Measurements from ENCODE around the gene B3GNT9. TPM values are rescaled to one million over a fixed set of nuclear protein-coding genes. Genes with fewer than 3 reads are reported as not detected.

Gene B3GNT9
- total RNA-seq (22.4 TPM), polyA plus RNA-seq (26.4 TPM)

GRCh38 chr16:67150833-67151396, at the start of gene B3GNT9:
TSS of gene B3GNT9 (minus strand) at chr16:67150998. CDS start at chr16:67150485, 513 bp downstream.
- Histone ChIP-seq H3K36me3 (ENCODE audit: insufficient read depth) (no peaks in the 10 kb centered on the region), H3K27ac (ENCODE audit: low read depth) (peak within 1 kb of the TSS; percentile 92), H3K4me3 (ENCODE audit: low read depth, low read length) (peak within 1 kb of the TSS; percentile 62), H3K4me1 (ENCODE audit: insufficient read depth) (no peaks in the 10 kb centered on the region)
- under 1% methylated on average over 34 of the region's 34 CpGs for WGBS
- DNase-seq (ENCODE audit: extremely low spot score), result peak; percentile 72

GRCh38 chr16:67200491-67200890, 49.7 kb upstream of the B3GNT9 start:
- Histone ChIP-seq H3K27ac (ENCODE audit: low read depth) (no peak overlapping the region), H3K4me1 (ENCODE audit: insufficient read depth) (no peaks in the 10 kb centered on the region), H3K4me3 (ENCODE audit: low read depth, low read length) (no peak overlapping the region), H3K36me3 (ENCODE audit: insufficient read depth) (peaks cover 6% of the 10 kb centered on the region)
- WGBS, result 92% methylated on average over 8 of the region's 8 CpGs
- no peak for DNase-seq (ENCODE audit: extremely low spot score)

DNA sequence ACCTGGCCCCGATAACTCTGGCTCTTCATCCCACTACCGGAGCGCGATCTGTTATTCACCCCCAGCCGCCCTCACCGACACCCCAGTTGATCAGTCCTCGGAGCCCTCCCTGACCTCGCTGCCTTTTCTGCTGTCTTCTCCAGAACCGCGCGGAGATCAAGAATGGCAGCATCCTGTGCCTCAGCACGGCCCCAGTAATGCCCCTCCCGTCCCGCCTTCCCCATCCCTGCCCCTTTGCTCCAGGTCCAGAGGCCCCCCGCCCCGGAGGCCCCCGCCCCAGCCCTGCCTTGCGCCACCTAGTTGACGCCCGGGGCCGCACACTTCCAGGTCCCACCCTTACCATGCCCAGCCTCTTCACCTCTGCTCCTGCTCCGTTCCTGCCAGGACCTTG, 49.0 kb upstream of the B3GNT9 start:
- Histone ChIP-seq H3K4me1 (ENCODE audit: insufficient read depth) (no peaks in the 10 kb centered on the region), H3K27ac (ENCODE audit: low read depth) (no peak overlapping the region), H3K36me3 (ENCODE audit: insufficient read depth) (peaks cover 9% of the 10 kb centered on the region), H3K4me3 (ENCODE audit: low read depth, low read length) (no peak overlapping the region)
- no peak for DNase-seq (ENCODE audit: extremely low spot score)
- 29% methylated on average over 22 of the region's 22 CpGs for WGBS

DNA sequence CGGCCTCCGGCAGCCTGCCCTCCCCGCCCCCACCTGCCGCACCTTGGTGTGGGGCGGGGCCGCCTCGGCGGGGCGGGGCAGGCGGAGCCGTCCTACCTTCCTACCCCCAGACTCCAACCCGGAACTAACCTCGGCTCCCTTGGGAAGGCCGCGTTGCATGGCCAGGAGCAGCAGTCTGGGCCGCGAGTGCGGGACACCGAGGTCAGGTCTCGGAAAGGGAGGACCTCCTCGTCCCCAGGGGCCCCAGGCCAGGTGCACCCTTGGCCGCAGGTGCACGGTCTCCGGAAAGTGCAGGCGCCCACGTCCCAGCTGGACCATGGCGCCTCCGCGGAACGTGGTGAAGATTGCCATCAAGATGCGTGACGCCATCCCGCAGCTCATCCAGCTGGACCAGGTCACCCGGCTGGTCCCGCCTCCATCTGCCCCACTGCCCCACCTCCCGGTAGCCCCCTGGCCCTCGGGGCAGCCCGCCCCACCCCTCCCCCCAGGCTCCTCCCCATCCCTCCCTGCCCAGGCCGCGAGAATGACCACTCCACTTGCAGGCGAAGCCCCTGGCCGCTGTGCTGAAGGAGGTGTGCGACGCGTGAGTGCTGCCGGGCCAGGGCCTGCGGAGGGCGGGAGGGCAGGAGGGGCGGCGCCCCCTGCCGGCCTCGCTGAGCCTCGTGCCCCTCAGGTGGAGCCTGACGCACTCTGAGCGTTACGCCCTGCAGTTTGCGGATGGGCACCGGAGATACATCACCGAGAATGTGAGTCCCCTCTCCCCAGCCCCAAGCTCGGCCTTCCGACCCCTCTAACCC, 48.4 kb upstream of the B3GNT9 start, which contains the start of gene ELMO3:
Gene ELMO3 (plus strand): TSS at position 121 of the 797 bp plus-strand sequence. CDS start 196 bp downstream, at position 317.
- no peak for DNase-seq (ENCODE audit: extremely low spot score)
- Histone ChIP-seq H3K27ac (ENCODE audit: low read depth) (peak within 1 kb of the TSS; percentile 49), H3K4me3 (ENCODE audit: low read depth, low read length) (peak within 1 kb of the TSS; percentile 8), H3K4me1 (ENCODE audit: insufficient read depth) (no peaks in the 10 kb centered on the region), H3K36me3 (ENCODE audit: insufficient read depth) (peaks cover 11% of the 10 kb centered on the region)
- WGBS, result 39% methylated on average over 61 of the region's 61 CpGs

DNA sequence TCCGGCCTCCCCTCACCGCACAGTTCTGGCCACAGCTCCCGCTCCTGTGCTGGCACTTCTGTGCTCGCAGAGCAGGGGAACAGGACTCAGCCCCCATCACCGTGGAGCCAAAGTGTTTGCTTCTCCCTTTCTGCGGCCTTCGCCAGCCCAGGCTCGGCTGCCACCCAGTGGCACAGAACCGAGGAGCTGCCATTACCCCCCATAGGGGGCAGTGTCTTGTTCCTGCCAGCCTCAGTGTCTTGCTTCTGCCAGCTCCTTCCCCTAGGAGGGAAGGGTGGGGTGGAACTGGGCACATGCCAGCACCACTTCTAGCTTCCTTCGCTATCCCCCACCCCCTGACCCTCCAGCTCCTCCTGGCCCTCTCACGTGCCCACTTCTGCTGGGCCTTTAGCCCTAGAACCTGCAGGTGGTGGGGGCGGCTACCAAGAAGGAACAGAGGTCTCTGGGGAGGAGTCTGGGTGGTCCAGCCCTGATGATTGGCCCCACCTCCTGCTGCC, 47.5 kb upstream of the B3GNT9 start:
- 54% methylated on average over 12 of the region's 12 CpGs for WGBS
- H3K4me3 ChIP-seq (ENCODE audit: low read depth, low read length), result no peak overlapping the region
- no peaks in the 10 kb centered on the region for H3K4me1 ChIP-seq (ENCODE audit: insufficient read depth)
- DNase-seq (ENCODE audit: extremely low spot score), result no peak
- H3K27ac ChIP-seq (ENCODE audit: low read depth), result peak overlapping the region; percentile 49
- peaks cover 12% of the 10 kb centered on the region for H3K36me3 ChIP-seq (ENCODE audit: insufficient read depth)

DNA sequence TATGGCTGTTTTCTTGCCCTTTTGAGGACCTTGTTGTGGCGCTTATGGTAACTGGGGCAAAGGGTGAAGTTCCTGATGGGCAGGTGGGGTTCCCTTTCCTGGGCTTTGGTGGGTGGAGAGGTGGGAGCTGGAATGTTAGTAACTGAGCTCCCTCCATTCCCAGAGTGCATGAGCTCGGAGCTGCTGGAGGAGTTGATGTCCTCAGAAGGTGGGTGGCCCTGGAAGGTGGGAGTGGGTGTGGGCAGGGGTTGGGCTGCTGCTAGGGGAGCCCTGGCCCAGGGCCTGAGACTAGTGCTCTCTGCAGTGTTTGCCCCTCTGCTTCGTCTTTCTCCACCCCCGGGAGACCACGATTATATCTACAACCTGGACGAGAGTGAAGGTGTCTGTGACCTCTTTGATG, 46.9 kb upstream of the B3GNT9 start:
- Histone ChIP-seq H3K4me1 (ENCODE audit: insufficient read depth) (no peaks in the 10 kb centered on the region), H3K36me3 (ENCODE audit: insufficient read depth) (peaks cover 8% of the 10 kb centered on the region), H3K4me3 (ENCODE audit: low read depth, low read length) (no peak overlapping the region), H3K27ac (ENCODE audit: low read depth) (no peak overlapping the region)
- 76% methylated on average over 6 of the region's 6 CpGs for WGBS
- DNase-seq (ENCODE audit: extremely low spot score), result no peak

DNA sequence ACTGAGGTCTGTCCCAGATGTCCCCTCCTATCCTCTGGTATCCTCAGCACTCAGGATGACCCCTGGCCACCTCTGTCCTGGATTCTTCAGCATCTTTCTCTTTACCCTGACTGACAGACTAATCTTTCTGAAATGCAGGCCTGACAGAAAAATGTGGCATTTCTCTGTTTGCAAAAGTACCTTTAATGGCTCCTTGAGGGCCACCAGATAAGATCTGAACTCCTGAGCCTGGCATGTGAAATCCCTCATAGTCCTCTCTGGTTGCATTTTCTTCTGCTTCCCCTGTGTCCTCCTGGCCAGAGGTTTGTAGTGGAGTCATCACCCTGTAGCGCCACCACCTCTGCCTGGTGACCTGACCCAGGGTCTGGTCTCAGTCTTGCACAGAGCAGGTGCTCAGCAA, 46.1 kb upstream of the B3GNT9 start:
- H3K36me3 ChIP-seq (ENCODE audit: insufficient read depth), result peaks cover 8% of the 10 kb centered on the region
- H3K27ac ChIP-seq (ENCODE audit: low read depth), result no peak overlapping the region
- no peak overlapping the region for H3K4me3 ChIP-seq (ENCODE audit: low read depth, low read length)
- no peaks in the 10 kb centered on the region for H3K4me1 ChIP-seq (ENCODE audit: insufficient read depth)
- 95% methylated on average over 1 of the region's 1 CpG for WGBS
- DNase-seq (ENCODE audit: extremely low spot score), result no peak

GRCh38 chr16:67195676-67196075, 44.9 kb upstream of the B3GNT9 start:
- peaks cover 8% of the 10 kb centered on the region for H3K36me3 ChIP-seq (ENCODE audit: insufficient read depth)
- WGBS, result 88% methylated on average over 5 of the region's 5 CpGs

DNA sequence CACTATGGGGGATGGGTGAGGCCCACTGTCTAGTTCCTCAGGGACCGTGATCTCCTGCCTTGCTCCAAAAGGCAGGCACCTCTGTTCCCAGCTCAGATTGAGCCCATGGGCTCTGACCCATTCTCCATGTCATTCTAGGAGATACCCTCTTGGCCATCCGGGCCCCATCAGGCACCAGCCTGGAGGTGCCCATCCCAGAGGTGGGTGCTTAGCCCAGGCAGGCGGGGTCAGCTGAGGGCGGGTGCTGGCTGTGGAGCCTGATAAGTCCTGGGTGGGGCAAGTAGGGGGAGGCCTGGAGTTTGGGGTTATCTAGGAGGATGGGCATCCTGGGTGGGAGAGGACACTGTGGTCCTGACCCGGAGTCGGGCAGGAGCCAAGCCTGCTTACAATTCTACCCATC, 43.5 kb upstream of the B3GNT9 start:
- Histone ChIP-seq H3K4me3 (ENCODE audit: low read depth, low read length) (no peak overlapping the region), H3K4me1 (ENCODE audit: insufficient read depth) (no peaks in the 10 kb centered on the region), H3K36me3 (ENCODE audit: insufficient read depth) (peaks cover 8% of the 10 kb centered on the region), H3K27ac (ENCODE audit: low read depth) (no peak overlapping the region)
- no peak for DNase-seq (ENCODE audit: extremely low spot score)
- WGBS, result 88% methylated on average over 6 of the region's 6 CpGs

More at GRCh38 chr16:67195676-67196075, 44.9 kb upstream of the B3GNT9 start:
- Histone ChIP-seq H3K4me3 (ENCODE audit: low read depth, low read length) (no peak overlapping the region), H3K4me1 (ENCODE audit: insufficient read depth) (no peaks in the 10 kb centered on the region), H3K27ac (ENCODE audit: low read depth) (no peak overlapping the region)
- no peak for DNase-seq (ENCODE audit: extremely low spot score)

DNA sequence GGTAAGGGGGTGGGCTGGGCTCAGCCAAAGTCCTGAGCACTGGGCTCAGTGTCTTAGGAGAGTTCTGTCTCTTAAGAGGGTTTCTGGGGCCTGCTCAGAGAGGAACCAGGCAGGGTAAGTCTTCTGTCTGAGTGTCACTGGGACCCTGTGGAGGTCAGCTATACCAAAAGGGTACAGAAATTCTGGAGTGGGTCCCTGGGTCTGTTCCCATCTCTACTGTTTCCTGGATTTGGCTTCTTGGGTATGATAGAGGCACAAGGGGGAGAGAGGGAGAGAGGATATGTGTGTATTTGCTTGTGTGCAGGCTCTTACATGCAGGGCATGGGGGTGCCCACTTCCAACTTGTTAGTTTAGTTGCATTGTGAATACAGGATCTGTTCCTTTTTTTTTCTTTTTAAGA, 42.7 kb upstream of the B3GNT9 start:
- DNase-seq (ENCODE audit: extremely low spot score), result no peak
- H3K27ac ChIP-seq (ENCODE audit: low read depth), result no peak overlapping the region
- no peaks in the 10 kb centered on the region for H3K4me1 ChIP-seq (ENCODE audit: insufficient read depth)
- no peak overlapping the region for H3K4me3 ChIP-seq (ENCODE audit: low read depth, low read length)
- peaks cover 8% of the 10 kb centered on the region for H3K36me3 ChIP-seq (ENCODE audit: insufficient read depth)

GRCh38 chr16:67192781-67193361, 42.1 kb upstream of the B3GNT9 start:
- no peak for DNase-seq (ENCODE audit: extremely low spot score)
- Histone ChIP-seq H3K36me3 (ENCODE audit: insufficient read depth) (peaks cover 8% of the 10 kb centered on the region), H3K4me3 (ENCODE audit: low read depth, low read length) (peak overlapping the region; percentile 68), H3K27ac (ENCODE audit: low read depth) (no peak overlapping the region), H3K4me1 (ENCODE audit: insufficient read depth) (no peaks in the 10 kb centered on the region)
- 26% methylated on average over 17 of the region's 17 CpGs for WGBS

DNA sequence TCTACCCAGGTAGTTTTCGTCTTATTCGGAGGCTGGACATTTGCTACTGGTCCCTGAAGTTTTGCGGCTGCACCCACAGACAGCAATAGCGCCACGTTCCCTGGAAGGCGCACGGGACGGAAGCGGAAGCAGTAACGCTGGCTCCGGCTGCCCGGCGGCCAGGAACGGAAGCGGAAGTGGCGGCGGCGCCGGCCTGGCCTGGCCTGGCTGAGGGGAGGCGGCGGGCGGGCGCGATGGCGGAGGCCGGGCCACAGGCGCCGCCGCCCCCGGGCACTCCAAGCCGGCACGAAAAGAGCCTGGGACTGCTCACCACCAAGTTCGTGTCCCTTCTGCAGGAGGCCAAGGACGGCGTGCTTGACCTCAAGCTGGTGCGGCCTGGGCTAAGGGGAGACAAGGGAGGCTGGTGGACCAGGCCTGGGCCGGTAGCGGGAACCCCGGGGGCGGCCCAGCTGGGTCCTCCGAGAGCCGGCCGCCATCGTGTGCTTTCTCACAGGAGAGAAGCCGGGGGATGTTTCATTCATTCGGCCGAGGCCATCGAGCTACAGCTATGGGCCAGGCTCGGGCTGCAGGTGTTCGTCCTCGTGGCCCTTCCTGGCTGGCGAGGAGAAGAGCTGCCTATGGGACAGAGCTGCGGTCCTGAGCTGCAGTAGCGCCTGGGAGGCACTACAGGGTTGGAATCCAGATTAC, 41.3 kb upstream of the B3GNT9 start, which contains the start of gene E2F4:
Gene E2F4 (plus strand): TSS at position 161 of the 687 bp plus-strand sequence. CDS start 73 bp downstream, at position 234.
- Histone ChIP-seq H3K27ac (ENCODE audit: low read depth) (no peak within 1 kb of the TSS), H3K4me3 (ENCODE audit: low read depth, low read length) (peak within 1 kb of the TSS; percentile 68), H3K4me1 (ENCODE audit: insufficient read depth) (no peaks in the 10 kb centered on the region), H3K36me3 (ENCODE audit: insufficient read depth) (peaks cover 8% of the 10 kb centered on the region)
- DNase-seq (ENCODE audit: extremely low spot score), result no peak
- under 1% methylated on average over 54 of the region's 54 CpGs for WGBS

DNA sequence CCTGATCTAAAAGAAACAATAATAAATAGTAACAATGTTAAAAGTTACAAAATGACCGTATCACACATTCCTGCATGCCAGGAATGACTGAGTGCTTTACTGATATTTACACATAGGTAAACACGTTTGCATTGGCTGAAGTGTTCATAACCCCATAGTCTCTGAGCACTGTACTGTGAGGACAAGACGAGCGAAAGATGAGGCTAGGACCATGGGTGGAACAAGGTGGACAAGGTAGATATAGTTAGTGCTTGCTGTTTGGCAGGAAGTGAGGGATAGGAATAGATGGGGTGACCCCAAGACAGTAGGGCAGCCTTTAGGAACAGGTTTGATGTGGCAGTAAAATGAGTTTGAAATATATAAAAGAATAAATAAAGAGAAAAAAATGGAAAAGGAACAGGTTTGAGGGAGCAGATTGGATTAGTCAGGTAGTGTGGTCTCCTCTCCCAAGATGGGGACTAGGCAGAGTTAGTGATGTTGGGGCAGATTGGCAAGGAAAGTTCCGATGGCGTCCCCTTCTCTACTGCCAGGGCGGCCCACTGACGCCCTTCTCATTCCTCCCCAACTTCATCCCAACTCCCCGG, 40.7 kb upstream of the B3GNT9 start:
- WGBS, result 25% methylated on average over 9 of the region's 9 CpGs
- no peak overlapping the region for H3K27ac ChIP-seq (ENCODE audit: low read depth)
- H3K4me3 ChIP-seq (ENCODE audit: low read depth, low read length), result no peak overlapping the region
- no peaks in the 10 kb centered on the region for H3K4me1 ChIP-seq (ENCODE audit: insufficient read depth)
- peaks cover 8% of the 10 kb centered on the region for H3K36me3 ChIP-seq (ENCODE audit: insufficient read depth)
- no peak for DNase-seq (ENCODE audit: extremely low spot score)
